GM18520 (cell line): Measurements from ENCODE around the gene VMAC.

Experiments used
- ATAC-seq: cut with Tn5 transposase; IDR thresholded peaks from one replicate; pipeline ENCODE4 v1.9.1; 2021; ENCODE audit not compliant: unreplicated experiment

Gene VMAC

DNA sequence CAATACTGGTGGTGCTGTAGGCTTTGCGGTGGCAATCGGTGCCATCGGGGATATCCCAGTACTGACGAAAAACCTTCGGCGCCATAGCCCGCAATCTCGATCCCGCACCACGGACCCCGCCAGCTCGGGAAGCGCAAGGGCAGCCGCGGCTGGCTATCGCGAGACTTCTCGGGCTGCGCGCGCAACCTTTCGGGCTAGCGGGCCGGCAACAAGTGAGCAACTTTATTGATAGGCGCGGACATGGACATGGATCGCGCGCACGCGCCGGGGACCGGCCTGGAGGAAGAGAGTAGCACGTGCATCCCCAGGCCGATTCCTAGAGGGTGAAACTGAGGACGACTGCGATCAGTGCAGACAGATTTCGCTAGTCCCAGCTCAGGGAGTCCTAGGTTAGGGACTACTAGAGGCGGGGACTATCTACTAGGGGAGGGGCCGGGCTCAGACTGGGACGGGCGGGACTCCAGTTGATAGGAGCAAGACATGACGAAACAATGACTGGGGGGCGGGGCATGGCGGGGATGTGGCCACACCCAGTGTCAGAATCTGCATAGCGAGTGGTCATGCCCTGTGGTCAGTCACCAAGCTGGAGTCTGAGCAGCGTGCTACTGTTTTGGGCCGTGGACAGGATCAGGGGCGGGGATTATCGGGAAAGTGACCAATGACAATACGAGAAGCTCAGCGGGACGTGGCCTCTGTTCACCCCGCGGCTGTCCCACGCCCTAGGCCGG is 884 bp upstream of the VMAC start, which contains the start of gene NDUFA11:
NDUFA11 (minus strand) TSS at position 167 of the 728 bp plus-strand sequence; CDS start at position 85, 82 bp downstream.
- ATAC-seq: peak; percentile 17

DNA sequence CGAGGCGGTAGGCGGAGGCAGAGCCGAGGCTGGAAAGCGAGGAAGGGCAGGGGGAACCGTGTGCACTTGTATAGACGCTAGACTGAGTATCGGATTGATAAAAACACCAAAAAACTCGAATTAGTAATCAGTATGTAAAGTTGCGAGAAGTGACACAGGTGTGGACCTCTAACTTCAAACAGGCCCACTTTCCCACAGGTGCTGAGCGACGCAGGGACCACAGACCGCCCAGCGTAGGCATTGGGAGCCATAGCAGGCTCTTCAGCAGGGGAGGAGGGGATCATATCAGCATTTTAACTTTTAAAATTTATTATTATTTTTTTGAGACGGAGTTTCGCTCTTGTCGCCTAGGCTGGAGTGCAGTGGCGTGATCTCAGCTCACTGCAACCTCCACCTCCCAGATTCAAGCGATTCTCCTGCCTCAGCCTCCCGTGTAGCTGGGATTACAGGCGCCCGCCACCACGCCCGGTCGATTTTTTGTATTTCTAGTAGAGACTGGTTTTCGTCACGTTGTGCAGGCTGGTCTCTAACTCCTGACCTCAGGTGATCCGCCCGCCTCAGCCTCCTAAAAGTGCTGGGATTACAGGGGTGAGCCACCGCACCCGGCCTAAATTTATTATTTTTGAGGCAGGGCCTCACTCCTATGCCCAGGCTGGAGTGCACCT is 574 bp downstream of the VMAC start:
- ATAC-seq: no peak

DNA sequence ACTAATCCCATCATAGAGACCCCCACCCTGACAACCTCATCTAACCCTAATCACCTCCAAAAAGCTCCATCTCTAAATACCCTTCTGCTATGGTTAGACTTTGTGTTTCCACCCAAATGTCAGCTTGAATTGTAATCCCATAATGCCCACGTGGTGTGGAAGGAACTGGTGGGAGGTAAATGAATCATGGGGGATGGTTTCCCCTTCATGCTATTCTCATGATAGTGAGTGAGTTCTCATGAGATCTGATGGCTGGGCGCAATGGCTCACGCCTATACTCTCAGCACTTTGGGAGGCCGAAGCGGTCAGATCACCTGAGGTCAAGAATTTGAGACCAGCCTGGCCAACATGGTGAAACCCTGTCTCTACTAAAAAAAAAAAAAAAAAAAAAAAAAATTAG is 2.6 kb downstream of the VMAC start:
- ATAC-seq: no peak

DNA sequence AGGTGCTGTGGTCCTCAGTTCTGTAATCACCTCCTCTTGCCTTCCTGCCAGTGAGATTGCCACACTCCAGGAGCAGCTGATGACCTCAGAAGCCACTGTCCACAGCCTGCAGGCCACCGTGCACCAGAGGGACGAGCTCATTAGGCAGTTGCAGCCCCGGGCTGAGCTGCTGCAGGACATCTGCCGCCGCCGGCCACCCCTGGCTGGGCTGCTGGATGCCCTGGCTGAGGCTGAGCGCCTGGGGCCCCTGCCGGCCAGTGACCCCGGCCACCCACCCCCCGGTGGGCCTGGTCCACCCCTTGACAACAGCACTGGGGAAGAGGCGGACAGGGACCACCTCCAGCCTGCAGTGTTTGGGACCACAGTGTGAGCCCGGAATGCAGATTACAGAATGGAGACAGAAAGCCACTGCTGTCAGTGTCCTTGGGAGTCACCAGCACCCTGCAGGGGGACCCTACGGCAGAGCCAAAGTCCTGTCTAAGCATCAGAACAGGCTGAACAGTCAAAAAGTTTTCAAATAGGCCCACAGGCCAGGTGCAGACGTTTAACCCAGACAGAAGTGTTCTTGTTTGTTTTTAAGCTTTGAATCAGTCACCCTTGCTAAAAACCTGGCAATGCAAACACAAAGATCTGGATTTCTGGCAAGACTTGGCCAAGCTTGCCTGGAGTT is 4.2 kb downstream of the VMAC start:
- ATAC-seq: no peak

DNA sequence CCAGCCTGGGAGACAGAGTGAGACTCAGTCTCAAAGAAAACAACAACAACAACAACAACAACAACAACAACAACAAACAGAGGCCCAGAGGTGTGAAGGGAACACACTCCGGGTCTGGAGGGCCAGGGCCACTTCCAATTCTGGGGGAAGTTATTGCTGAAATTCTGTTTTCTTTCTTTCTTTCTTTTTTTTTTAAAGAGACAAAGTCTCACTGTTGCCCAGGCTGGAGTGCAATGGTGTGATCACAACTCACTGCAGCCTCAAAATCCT is 5.9 kb downstream of the VMAC start:
- no peak for ATAC-seq

DNA sequence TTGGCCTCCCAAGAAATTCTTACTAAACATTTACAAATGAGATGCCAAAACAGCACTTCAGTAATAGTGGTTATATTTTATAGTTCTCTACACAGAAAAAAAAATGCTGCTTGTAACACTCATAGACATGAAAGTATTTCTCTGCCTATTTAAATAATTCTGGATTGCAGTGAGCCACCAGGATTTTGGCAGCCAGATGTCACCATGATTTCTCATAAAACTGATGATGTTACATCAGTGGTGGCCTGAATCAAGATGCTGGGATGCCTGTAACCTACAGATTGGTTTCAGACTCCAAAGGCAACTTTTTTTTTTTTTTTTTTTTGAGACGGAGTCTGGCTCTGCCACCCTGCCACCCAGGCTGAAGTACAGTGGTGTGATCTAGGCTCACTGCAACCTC is 6.7 kb downstream of the VMAC start:
- no peak for ATAC-seq

DNA sequence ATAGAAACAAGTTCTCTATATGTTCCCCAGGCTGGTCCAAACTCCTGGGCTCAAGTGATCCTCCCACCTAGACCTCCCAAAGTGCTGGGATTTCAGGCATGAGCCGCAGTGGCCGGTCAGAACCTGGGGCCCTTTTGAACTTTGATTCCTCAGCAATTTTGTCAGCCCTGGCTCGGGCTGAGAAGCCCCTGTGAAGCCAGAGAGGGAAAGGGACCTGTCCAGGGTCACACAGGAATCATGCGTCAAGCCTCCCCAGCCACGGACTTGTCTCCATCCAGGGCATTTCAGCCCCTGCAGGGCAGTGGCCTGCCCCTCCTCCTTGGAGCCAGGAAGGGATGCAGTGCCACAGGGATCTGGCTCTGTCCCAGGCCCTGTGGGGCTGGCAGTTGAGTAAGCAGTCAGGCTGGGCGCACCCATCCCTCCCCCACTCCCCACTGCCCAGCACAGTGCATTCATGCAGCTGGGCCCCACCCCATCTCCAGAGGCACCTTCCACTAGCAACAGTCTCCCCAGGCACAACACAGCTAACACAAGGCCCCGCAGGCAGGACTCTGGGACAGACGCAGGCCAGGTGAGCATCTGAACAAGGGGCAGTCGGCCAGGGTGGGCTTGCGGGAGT is 9.2 kb downstream of the VMAC start, which contains the start of gene CAPS:
CAPS (plus strand) TSS at position 516 of the 619 bp plus-strand sequence. CDS start 153 bp downstream, outside the sequence.
- ATAC-seq: no peak

DNA sequence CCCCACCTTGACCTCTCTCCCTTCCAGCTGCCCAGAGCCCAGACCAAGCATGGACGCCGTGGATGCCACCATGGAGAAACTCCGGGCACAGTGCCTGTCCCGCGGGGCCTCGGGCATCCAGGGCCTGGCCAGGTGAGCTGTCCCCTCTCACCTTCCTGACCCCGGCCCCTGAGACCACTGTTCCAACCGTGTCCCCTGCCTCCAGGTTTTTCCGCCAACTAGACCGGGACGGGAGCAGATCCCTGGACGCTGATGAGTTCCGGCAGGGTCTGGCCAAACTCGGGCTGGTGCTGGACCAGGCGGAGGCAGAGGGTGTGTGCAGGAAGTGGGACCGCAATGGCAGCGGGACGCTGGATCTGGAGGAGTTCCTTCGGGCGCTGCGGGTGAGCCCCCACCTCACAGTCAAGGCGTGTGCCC is 9.7 kb downstream of the VMAC start:
- ATAC-seq: no peak

DNA sequence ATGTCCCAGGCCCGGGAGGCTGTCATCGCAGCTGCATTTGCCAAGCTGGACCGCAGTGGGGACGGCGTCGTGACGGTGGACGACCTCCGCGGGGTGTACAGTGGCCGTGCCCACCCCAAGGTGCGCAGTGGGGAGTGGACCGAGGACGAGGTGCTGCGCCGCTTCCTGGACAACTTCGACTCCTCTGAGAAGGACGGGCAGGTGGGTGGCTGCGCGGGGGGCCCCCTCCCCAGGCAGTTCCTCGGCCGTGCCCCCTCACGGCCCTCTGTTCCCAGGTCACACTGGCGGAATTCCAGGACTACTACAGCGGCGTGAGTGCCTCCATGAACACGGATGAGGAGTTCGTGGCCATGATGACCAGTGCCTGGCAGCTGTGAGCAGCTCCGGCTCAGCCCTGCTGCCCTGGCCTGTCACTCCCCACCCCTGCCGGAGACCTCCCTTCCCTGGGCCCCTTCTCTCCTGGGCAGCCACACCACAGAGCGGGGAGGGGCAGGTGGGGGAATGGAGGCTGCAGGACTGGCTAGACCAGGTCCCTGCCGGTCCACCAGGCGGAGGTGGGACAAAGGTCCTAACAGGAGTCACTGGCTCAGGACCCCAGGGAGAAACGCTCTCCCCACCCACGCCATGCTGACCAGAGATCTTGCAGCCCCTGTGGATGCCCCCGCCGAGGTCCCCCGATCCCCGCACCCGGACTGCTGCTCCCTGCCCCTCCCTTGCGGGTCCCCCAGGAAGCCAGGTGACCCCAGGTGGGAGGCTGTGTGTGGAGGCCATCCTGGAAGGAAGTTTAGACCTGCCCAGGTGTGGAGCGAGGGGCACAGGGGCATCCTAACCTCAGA is 10.5 kb downstream of the VMAC start:
- ATAC-seq: no peak

DNA sequence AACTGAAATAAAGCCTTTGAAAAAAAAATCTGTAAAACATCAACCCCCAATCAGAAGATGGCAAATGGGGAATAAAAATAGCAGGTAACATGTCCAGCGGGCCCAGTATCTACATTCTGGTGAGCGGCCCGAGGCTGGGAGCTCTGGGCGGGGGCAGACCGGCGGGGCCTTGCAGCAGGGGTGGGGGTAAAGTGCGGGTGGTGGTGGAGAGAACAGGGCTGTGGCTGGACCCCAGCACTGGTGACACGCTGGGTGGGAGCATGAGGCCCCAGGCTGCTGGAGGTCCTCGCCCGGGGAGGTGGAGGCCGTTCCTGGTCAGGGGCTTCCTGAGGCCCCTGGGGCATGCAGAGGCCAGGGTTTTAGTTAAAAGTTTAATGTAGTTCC is 11.1 kb downstream of the VMAC start:
- ATAC-seq: no peak

DNA sequence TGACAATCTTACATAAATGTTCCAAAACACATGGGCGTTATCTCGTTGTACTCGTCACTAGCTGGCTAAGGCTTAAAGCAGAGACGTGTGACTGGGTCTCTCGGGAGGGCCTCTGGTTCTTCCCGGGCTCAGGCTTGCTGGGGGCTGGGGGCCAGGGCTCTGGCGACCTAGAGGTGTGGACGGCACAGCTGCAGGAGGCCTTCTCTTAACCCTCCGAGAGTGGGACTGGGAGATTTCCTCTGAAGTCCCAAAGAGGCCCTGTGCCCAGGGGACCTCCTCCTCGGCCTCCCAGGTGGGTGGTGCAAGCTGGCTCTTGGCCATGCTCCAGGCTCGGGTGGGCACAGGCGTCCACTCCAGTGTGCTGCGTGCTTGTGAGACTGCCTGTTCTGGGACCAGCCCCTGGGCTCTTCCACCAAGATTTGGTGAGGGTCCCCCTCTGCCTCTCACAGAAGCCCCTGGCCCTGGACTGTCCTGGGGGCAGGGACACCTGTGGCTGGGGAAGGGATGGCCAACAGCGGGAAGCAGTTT is 11.6 kb downstream of the VMAC start:
- no peak for ATAC-seq

DNA sequence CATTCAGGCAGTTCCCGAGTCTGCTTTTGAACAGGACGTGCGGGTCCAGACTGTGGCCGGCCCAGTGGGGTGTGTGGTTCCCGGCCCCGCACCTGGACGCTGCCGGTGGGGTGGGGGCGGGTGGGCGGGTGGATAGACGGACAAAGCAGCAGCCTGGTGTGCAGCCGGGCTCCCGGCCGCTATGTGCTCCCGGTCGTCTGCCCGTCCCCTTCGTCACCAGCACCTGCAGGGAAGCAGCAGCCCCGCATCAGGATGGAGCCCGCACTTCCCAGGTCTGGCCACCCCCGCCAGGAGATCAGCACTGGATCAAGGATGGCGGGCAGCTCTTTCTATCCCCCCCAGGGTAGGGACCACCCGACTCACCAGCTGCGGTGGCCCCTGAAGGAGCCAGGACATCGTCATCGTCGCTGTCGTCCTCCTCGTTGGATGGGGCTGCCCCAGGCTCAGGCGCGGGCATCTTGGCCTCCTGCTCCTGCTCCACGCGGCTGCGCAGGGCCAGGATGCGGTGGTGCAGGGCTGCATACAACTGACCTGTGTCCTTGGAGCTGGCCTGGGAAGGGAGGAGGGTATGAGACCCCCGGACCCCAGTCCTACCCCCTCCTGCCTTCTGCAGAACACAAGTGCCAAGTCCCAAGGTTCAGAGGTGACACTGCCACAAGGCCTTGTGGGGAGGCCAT is 12.9 kb downstream of the VMAC start:
- no peak for ATAC-seq

DNA sequence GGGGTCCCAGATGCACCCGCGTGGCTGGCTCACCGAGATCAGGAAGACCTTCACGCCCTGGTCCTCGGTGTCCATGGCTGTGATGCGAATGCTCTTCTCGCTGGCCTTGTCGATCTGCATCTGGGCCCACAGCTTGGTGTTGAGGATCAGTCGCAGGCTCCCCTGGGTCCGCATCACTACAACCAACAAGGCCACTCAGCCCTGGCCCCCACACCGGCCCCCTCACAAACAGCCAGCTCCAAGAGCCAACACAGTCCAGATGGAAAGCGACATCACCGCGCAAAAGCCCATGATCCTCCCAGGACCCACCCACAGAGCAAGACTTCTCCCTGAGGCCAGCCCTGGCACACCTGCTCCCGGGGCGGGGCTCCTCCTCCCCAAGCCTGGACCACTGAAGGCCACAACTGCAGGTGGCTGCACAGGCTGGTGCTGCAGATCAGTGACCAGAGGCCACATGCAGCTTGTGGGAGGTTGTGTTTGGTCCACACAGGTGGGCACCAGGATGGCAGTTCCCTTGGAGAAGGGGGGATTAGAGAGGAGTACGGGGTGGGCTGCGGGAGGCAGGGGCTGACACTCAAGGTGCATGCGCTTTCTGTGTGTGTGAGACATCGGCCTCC is 13.9 kb downstream of the VMAC start:
- no peak for ATAC-seq

DNA sequence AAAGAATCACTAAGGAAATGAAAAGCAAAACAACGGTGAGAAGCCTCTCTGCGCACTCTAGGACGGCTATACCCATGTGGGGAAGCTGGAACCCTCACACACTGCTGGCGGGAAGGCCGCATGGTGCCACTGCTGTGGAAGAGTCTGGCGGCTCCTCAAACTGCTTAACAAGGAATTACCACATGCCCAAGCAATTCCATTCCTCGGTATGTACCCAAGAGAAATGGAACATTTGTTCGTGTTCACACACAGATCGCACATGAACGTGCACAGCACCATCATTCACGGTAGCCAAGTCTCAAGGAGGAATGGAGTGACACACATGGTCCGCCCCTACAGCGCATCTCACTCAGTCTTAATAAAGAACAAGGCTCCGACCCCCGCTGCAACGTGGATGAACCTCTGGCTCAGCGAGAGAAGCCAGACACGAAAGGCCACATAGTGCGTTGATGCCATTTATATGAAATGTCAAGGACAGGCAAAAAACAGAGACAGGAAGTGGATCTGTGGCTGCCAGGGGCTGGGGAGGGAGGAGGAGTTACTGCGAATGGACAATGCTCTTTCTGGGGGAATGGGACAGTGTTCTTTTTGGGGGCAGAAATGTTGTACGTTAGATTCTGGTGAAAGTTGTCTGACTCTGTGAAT is 17.0 kb downstream of the VMAC start:
- ATAC-seq: no peak

DNA sequence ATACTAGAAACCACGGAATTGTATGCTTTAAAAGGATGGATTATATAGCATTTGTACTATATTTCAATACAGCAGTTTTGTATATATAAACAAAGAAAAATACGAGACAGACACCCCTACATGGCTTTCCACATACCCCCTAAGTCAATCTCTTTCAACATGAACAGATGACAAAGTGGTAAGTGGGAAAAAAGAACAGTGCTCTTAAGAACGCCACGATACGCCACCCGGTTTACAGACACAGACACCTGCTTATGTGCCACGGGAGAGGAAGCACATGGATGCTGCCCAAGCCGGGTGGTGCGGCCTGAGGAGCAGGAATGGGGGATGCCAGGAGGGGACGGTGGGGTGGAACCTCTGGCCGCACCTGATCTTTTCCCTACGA is 17.5 kb downstream of the VMAC start:
- no peak for ATAC-seq

DNA sequence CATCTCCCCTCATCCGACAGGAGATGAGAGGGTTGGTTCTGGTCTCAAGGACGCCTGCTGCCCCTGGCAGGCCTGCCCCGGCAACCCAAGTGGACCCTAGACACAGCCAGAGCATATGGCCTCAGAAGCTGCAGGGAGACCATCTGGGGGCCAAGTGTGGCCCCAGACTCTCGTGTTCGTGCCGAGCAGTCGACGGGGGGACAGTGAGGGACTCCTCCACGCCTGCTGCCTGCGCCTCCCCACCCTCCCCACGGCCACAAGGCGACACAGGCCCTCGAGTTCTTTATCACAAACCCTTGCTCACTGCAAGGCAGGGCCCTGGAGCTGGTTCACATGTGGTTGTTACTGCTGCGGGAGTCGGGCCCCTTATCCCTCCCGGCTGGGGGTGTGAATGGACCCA is 18.7 kb downstream of the VMAC start:
- no peak for ATAC-seq

DNA sequence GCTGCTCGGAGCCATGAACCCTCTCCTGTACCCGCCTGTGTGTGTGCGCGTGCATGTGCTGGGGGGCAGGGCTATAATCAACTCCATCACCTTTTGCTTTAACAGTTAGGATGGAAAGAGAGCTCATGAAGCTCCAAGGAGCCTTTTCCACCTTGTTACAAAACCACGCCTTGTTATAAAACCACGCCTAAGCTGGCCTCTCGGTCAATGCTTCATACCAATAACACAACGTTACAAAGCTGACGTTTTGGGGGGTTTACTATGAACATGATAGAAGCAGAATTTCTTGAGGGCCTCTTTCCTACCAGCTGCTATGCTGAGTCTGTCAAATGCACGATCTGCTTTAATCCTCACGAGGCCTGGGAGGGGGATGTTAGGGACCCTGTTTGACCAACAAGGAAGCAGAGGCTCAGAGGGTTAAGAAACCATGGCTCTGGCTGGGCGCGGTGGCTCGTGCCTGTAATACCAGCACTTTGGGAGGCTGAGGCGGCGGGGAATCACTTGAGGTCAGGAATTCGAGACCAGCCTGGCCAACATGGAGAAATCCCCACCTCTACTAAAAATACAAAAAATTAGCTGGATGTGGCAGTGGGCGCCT is 21.3 kb downstream of the VMAC start:
- ATAC-seq: no peak

DNA sequence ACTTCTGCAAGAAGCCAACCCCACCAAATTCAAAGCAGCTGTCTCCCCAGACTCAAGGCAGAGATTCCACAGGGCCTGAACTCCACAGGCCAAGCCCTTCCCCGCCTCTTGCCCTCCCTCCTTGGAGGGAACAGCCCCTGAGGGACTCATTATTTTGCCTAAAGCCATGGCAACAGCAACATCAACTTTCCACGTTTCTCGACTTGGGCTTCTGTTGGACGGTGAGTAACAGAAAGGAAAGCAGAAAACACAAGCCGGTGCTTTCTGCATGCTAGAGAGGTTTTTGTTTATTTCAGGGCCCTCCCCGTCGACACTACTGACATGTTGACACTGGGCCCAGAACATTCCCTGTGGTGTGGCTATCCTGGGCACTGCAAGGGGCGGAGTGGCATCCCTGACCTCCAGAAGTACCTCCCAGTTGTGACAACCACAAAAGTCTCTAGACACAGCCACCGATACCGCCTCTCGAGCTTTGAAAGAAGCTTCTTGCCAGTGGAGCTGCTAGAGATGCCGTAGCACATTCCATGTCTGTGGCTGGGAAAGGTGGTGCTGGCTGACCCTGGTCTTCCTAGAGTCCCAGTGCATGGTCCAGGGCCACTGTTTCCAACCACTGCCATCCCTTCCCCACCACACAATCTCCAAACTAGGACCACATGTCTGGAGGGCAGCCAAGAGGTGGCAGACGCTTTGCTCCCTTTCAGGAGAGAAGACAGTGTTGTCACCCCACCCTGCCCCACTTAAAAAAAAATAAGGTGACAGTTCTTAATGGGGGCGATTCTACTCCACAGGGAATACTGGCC is 22.2 kb downstream of the VMAC start:
- ATAC-seq: no peak
